ENCODE data around the gene MTG1.
"Not testable (repeated sequence)": the region's sequence is repeated elsewhere in the genome, so short reads cannot be mapped to it uniquely, and the experiment has no call there.

MTG1 gene

DNA sequence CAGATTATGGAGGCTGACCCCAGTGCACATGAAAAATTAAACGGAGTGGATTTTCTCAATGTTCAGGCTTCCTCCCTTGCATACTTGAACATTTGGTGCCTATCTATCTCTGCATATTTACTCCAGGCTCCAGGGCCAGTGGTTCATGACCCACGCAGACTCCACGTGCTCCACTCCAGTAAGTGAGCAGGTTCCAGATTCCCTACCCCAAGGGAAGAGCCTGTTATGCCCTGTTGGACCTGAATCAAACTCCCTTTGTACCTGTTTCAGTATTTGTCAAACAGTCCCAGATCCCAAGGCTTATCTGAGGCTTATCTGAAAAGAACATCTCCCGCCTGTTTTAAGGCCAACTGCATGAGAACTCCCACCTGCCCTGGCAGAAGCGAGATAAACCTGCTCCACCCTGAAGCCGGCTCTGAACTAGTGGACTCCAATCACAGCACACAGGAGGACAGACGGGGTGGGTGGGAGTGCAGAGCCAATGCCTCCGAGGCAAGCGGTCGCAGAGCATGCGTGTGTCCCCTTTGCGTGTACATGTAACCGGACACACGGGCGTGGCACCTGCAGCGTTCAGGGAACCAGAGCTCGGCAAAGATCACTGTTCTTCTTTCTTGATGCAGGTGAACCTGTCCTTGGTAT is 33.9 kb upstream of the MTG1 start:
- no peak for DNase-seq

DNA sequence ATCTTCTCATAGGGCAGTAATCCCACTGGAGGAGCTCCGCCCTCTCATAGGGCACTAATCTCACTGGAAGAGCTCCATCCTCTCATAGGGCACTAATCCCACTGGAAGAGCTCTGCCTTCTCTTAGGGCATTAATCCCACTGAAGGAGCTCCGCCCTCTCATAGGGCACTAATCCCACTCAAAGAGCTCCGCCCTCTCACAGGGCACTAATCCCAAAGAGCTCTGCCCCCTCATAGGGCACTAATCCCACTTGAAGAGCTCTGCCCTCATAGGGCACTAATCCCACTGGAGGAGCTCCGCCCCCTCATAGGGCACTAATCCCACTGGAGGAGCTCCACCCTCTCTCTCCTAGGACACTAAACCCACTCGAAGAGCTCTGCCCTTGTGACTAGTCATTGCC is 32.7 kb upstream of the MTG1 start:
- DNase-seq: no peak

DNA sequence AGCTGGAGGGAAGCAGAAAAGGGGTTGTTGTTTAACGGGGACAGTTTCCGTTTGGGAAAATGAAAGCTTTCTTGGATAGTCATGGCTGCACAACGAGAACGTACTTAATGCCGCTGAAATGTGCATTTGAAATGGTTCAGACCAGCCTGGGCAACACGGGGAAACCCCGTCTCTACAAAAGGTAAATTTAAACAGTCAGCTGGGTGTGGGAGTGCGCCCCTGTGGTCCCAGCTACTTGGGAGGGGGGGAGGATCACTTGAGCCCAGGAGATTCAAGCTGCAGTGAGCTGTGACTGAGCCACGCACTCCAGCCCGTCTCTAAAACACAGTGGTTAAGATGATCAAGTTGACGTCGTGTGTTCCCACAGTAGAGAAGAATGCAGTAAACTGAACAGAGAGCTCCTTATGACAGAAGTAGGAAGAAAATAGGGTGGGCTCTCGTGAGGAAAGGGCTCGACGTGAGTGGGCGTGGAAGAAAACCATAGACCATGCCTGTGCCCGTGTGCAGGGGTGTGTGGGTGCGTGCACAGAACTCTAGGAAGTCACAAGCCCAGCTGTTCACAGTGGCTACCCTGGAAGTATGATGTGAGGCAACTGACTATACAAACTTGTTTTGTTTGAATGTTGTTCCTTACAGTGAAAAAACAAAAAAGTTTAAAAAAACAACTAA is 32.0 kb upstream of the MTG1 start:
- no peak for DNase-seq

DNA sequence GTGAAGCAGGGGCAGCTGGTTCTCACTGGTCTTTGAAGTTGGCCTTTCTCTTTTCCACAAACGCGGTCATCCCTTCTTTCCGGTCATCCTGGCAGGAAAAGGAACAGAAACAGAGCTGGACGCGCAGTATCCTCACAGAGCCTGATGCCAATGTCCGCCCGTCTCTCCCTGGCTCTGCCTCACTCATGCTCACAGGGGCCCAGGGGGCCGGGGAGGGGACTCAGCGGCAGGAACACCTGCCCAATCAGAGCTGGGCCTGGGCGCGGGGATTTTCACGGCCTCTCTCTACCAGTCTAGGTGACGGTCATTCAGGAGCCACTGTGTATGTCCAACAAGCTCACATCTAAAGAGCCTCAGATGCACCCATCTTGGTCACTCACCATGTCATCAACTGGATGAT is 31.1 kb upstream of the MTG1 start:
- no peak for DNase-seq

DNA sequence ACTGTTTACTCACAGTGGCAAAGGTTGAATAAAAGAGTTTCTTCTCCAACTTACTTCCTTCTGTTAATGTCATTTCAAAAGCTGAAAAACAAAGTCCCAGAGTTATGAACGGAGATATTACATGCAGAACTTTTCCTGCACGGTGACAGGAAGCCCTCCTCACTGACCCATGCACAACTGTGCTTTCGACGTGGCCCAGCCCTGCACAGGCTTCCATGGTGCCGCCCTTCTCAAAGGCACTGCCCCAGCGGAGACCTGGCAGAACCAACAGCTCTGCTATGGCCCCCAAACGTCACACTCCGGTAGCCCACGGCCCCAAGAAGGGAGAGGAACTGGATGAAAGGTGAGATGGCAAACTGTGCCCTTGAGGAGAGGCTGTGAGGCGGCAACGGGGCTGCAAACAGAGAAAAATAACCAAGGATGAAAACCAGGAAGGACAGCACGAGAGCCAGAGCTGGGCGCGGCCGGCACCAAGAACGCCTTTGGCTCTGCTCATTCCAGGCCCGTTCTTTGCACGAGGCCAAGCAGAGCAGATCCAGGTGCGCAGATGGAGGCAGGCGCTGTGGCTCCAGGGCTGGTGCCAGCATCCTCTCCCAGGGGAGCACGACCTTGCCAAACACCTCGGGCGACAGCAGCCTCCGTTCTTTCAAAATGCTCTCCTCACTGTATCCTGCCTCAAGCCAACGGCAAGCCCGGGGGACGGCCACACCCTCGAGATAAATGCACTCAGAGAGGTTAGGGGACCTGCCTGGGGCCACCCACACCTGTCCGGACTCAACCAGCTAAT is 29.1 kb upstream of the MTG1 start:
- DNase-seq: no peak

DNA sequence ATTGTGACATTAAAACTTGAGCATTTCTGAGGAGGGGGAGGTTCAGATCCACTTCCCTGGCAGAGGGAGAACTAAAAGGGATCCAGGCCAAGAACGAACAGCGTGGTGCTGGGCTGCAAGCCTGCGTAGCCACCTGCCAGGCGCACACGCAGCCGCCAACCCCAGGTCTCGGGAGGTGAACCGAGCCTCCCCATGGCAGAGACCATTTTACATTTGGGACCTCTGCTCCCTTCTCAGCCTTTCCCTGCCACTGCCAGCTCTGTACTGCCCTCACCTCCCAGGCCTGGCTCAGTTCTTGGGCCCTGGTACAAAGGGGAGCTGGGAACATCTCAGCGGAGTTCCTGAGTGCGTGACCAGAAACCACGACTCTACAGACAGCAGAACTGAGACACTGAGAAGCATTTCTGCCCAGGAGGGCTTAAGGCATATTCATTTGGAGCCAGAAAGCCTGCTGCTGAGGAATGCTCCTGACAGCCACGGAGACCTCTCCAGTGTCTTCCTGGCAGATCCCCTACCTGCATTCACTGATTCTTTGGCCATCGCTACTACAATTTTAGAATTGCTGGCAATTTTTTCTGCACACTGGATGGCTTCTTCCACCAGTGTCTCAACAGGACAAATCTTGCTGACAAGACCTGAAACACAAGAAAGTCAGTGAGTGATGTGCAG is 28.4 kb upstream of the MTG1 start:
- DNase-seq: no peak

DNA sequence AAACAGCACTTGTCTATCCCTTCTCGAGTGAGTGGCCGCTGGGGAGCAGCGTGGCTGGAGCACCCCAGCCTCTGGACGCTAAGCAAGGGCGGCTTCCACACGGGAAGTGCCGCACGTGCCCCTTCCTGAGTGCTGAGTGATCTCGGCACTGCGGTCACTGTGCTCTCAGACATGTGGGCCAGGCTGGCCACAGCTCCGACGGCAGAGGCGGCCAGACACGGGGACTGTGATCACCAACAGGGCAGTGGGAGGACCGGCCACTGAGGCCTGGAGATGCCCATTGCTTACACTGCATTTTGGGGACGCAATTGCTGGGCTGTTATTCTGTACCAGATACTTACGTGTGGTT is 27.9 kb upstream of the MTG1 start:
- DNase-seq: no peak

DNA sequence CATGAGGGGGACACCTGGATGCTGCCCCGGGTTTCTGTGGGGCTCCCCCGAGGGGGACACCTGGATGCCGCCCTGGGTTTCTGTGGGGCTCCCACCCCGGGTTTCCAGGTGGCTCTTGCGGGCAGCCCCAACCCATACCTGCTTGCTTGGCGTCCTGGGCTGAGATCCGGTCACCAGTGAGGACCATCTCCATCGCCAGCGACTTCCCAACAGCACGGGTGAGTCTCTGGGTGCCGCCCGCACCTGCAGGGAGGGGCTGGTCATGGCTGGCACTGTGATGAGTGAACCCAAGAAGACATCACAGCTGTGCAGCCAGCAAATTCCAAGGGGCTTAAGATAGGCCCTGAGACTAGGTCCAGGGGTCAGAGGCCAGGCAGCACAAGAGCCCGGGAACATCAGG is 27.2 kb upstream of the MTG1 start:
- no peak for DNase-seq

DNA sequence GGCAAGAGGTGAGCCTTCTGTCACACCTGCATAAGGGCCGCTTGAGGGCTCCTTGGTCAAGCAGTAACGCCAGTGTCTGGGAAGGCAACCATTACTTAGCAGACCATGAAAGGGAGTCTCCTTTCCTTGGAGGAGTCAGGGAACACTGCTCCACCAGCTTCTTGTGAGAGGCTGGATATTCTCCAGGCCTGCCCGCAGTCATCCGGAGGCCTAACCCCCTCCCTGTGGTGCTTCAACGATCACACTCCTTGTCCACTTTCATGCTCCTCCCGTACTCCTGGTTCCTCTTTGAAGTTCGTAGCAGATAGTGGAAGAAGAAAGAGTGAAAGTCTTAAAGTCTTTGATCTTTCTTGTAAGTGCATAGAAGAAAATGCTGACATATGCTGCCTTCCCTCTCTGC is 26.5 kb upstream of the MTG1 start:
- not testable (repeated sequence) for DNase-seq

DNA sequence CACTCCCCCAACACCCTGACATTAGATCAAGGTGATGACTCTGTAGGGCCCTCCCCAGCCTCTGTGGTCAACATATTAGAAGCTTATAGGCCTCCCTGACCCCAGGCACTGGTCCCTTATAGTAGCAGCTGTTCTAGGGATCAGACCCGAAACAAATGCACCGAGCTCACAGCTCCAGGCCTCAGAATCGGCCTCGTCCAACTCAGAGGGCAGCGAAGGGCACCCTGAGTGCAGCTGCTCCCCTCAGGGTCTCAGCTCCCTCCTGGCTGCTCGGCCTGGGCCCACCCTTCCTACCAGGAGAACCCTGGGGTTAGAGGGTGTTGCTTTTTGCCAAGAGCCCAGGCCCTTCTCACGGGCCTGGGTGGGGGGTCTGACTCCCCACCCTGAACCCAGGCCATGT is 25.8 kb upstream of the MTG1 start:
- no peak for DNase-seq

DNA sequence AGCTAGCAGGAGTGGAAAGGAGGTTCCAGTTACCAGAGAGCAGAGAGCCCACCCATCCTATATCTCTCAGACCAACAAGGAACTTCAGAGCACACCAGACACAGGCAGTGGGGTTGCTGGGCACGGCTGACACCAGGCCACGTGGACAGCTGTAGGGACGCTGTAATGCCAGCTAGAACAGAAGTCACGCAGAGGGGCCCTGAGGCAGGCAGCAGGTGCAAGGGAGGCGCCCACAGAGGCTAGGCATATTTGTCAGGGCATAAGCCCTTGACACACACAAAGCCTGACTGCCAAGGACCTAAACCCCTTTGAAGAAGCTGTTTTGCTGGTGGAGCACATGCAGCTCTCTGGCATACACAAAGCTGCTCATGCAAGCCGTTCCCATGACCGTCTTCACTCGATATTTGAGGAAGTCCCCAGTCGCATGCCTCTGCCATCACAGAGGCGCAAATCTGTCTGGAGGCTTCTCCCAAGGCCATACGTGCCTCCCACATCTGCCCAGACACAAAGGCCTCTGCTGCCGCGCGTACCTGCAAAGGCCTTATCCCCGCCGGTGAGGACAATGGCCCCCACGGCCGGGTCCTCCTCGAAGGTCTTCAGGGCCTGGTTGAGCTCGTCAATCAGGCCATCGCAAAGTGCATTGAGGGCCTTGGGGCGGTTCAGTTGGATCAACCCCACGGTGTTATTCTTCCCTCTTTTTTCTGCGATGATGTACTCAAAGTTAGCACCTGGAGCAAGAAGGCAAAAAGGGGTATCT is 23.7 kb upstream of the MTG1 start:
- no peak for DNase-seq

DNA sequence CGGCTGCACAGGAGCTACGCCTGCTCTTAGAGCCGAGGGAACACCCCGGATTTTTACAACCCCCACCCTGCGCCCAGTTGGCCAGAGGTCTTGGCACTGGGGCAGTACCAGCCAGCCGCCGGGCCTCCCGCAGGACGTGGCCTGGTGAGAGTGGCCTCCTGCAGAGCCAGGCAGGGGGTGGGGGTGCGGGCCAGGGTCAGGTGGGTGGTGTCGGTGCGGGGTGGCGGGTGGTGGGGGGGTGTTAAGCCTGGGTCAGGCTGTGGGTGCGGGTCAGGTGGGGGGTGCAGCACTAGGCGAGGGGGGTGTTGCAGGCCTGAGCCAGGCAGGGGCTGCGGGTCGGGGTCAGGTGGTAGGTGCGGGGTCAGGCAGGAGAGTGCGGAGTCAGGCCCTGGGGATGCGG is 21.4 kb upstream of the MTG1 start:
- no peak for DNase-seq

DNA sequence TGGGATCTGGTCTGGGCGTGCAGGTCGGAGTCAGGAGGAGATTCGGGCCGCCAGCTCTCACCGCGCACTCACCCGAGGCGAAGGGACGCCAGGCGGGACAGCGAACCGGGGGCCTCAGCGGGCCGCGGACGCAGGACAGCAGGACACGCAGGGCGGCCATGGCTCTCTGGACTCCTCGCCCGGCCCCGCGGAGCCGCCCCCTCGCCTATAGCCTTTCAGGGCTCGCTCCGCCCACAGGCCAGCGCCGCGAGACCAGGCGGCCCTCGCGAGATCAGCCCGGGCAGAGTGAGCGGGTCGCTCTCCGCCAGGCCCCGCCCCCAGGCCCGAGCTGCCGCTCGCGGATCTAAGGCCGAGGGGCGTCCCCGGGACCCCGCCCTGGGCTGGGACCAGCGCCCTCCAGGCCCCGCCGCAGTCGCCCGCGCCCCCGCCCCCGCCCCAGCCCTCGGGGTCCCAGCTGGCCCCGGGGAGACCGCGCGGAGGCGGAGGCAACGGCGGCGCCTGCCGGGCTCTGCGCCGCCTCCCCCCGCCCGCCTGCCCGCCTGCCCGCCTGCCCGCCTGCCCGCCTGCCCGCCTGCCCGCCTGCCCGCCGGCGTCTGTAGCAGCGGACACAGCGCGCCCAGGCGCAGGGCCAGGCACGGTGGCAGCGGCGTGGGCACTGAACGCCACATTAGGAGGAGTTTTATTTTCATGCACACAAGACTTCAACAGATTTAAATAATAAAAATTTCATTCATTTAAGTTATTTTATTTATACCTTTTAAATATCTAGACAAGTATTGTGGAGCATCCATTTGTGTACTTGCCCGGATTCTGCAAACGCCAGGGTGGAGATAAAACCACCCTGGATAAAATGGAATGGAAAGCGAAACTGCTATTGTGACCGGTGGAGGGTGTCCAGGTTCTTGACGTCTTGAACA is 20.5 kb upstream of the MTG1 start, which contains the start of gene ECHS1:
TSS of gene ECHS1 (minus strand) at position 181 of the 917 bp plus-strand sequence. CDS start at position 160, 21 bp downstream.
- DNase-seq: peak; percentile 50 to 75

DNA sequence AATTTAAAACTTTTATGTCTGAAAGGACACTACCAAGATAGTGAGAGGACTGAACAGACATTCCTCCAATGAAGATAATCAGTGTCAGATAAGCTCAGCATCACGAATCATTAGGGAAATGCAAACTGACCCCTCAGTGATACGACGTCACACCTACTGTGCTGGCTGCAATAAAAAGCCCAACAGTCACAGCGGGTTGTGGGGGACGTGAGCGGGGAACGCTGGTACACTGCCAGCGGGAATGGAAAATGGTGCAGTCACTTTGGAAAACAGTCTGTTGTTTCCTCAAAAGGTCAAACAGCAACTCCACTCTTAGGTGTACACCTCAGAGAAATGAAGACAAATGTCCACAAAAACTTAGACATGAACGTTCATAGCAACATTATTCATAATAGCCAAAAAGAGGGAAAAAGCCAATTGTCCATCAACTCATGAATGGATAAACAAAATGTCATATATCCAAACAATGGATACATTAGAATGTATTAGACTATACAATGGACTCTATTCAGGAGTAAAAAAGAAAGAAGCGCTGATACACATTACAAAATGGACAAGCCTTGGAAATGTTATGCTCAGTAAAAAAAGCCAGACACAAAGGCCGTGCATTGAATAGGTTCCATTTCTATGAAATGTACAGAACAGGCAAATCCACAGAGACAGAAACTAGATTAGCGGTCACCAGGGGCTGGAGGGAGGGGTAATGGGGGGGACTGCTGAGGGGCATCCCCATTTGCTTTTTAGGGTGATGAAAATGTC is 18.4 kb upstream of the MTG1 start:
- DNase-seq: no peak

DNA sequence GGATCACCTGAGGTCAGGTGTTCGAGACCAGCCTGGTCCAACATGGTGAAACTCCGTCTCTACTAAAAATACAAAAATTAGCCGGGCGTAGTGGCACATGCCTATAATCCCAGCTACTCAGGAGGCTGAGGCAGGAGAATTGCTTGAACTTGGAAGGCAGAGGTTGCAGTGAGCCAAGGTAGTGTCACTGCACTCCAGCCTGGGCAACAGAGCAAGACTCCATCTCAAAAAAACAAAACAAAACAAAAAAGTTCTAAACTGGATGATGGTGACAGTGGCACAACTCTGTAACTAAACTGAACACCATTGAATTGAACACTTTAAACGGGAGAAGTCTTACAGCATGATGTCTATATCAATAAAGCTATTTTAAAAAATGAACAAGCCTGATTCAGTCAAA is 17.8 kb upstream of the MTG1 start:
- DNase-seq: not testable (repeated sequence)

DNA sequence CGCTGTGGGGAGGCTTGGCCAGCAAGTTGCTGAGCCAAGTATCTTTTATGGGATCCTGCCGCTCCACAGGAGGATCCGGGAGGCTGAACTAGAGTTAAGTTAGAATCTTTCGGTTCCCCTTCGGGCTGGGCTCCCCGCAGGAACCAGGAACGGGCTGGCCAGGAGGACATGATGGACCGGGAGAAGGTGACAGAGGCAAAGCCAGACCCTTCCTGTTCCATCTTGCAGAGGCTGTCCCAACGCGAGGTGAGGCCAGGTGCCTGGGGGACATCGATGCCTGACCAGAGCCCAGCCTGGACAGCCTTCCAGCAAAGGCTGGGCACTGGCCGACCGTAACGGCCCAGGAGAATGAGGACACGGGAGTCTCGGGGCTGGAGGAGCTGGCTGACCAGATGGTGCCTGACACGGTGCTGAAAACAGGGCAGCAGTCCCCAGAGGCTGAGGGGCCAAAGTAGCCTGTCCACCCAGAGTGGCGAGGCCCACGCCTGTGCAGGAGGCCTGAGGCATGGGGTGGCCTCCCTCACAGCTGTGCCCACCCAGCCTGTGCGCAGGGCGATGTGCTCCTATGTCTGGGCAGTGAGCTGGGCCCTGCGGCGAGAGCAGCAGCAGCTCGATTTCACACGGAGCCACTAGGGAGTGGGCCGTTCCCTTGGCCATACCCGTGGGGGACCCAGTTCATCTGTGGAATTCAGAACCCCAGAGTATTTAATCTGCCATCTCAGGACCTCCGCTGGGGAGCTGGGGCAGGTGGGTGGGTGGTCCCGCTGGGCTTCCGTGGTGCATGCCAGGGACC is 16.7 kb upstream of the MTG1 start:
- DNase-seq: no peak

DNA sequence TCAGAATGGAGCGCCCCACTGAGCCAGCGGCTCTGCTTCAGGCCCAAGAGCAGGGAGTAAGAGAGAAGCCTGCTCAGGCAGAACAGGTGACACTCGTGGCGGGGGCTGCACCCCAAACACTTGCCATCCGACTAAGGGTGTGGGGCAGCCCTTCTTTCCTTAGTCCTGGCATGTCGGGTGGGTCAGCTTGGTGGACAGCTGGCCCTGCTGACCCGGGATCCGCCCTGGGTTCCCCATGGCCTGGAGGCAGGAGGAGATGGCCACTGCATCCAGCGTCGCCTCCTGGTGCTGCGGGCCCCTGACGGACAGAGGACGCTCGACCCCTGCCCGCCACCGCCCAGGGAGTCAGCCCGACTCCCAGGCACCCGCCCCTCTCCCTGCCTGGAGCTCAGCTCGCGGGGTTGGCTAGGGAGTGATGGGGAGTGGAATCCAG is 16.1 kb upstream of the MTG1 start:
- DNase-seq: no peak

DNA sequence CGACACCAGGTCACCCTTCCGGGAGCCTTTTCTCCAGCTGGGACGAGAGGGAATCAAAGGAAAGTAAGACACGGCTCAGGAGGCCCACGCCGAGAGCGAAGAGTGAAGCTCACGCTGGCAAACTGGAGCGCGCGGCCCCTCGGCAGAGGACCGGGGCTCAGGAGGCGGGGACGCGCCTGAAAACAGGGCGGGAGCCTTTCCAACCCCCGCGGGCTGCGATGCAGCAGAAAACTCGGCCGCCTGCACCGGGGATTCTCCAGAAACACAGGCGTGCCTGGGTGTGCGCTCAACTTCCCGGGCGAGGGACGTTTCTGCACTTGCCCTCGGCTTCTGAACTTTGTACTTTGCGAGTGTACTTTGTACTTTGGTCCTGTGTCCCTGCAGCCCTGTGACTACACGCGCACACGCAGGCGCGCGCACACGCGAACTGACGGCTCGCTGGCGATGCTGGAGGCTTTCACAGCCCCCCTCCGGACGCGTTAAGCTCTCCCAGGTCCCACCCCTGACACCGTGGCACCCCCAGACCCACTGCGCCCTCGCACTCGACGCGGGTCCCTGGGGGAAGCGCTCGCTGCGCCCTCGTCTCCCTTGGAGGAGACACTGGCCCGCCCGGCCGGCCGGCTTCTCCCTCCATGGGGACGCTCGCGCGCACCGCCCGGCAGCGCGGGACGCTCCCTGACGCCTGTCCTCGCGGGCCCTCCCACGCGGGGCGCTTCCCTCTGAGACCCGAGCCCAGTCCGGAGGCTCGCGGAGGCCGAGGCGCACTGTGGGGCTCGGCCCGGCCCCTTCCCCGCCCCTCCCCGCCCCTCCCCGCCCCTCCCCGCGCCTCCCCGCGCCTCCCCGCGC is 15.5 kb upstream of the MTG1 start:
- no peak for DNase-seq

Data from NCI-H187 (cell line).